Hepatocyte (in vitro differentiated cells): Measurements from ENCODE around the gene GDI1. TPM values are rescaled to one million over a fixed set of nuclear protein-coding genes. Genes with fewer than 3 reads are reported as not detected.
A peak's percentile ranks its signal among the peaks of the same experiment; 100 is the strongest.

Experiments used
- DNase-seq: peaks from one replicate; pipeline ENCODE4 v3.0.0-alpha.2; 2016; ENCODE audit warnings: low spot score
- H2AFZ ChIP-seq: fragments of 200-600 bp; sonication (generic); 2 replicates; pipeline ENCODE4 v1.6.0; 2016; ENCODE audit warnings: antibody characterized with exemption, mild to moderate bottlenecking
- H3K27ac ChIP-seq: fragments of 200-600 bp; sonication (generic); 2 replicates; pipeline ENCODE4 v1.5.1; 2016; ENCODE audit warnings: mild to moderate bottlenecking
- H3K27me3 ChIP-seq: fragments of 200-600 bp; sonication (generic); 2 replicates; pipeline ENCODE4 v1.6.1; 2016
- H3K36me3 ChIP-seq: fragments of 200-600 bp; sonication (generic); replicated peaks from 2 replicates; pipeline ENCODE4 v1.5.1; 2016; ENCODE audit warnings: low read depth; ENCODE audit not compliant: insufficient read depth
- H3K4me1 ChIP-seq: fragments of 200-600 bp; sonication (generic); 2 replicates; pipeline ENCODE4 v1.5.1; 2016; ENCODE audit warnings: mild to moderate bottlenecking, moderate library complexity; ENCODE audit not compliant: insufficient read depth
- H3K4me2 ChIP-seq: fragments of 200-600 bp; sonication (generic); 2 replicates; pipeline ENCODE4 v1.6.0; 2016
- H3K4me3 ChIP-seq: fragments of 200-600 bp; sonication (generic); 2 replicates; pipeline ENCODE4 v1.5.1; 2016; ENCODE audit warnings: mild to moderate bottlenecking
- H3K79me2 ChIP-seq: fragments of 200-600 bp; sonication (generic); 2 replicates; pipeline ENCODE4 v1.6.0; 2017; ENCODE audit warnings: mild to moderate bottlenecking
- H3K9me2 ChIP-seq: fragments of 200-600 bp; sonication (generic); replicated peaks from 2 replicates; pipeline ENCODE4 v1.6.0; 2017; ENCODE audit warnings: mild to moderate bottlenecking; ENCODE audit not compliant: insufficient read depth
- H3K9me3 ChIP-seq: fragments of 200-600 bp; sonication (generic); 2 replicates; pipeline ENCODE4 v1.5.1; 2016; ENCODE audit warnings: low read depth, mild to moderate bottlenecking
- H4K20me1 ChIP-seq: fragments of 200-600 bp; sonication (generic); 2 replicates; pipeline ENCODE4 v1.6.0; 2016; ENCODE audit warnings: mild to moderate bottlenecking; ENCODE audit not compliant: insufficient read depth, poor library complexity, severe bottlenecking
- EZH2 ChIP-seq: fragments of 200-600 bp; sonication (generic); IDR thresholded peaks from 2 replicates; pipeline ENCODE4 v1.6.1; 2016; ENCODE audit warnings: antibody characterized with exemption, mild to moderate bottlenecking, borderline replicate concordance
- EZH2phosphoT487 ChIP-seq: fragments of 200-600 bp; sonication (generic); IDR thresholded peaks from one replicate; pipeline ENCODE4 v1.6.1; 2018; ENCODE audit warnings: antibody characterized with exemption, mild to moderate bottlenecking, low read depth, moderate library complexity; ENCODE audit not compliant: unreplicated experiment, severe bottlenecking
- WGBS: methylation state at CpG from one replicate; pipeline ENCODE4 v1.1.6; 2016; ENCODE audit warnings: low lambda C conversion rate; ENCODE audit errors: missing lambda C conversion rate; 5-methylcytosine and 5-hydroxymethylcytosine counted together
- polyA plus RNA-seq: library from polyadenylated mRNA; unstranded; fragments of >200 nt; fragmentation: Nextera tagmentation; extraction: Ambion mirVana; gene quantifications from 2 replicates; pipeline ENCODE4 v1.2.1, GENCODE V29; 2016
- total RNA-seq: library from RNA; depleted of rRNA; stranded (reverse); fragments of >200 nt; gene quantifications from 2 replicates; pipeline ENCODE4 v1.2.3, GENCODE V29; 2014
- TF ChIP-seq, protein P1 (sequence below): fragments of 200-600 bp; sonication (generic); IDR thresholded peaks from 2 replicates; pipeline ENCODE4 v1.5.1; 2016; ENCODE audit warnings: antibody characterized with exemption, mild to moderate bottlenecking; ENCODE audit not compliant: poor library complexity

GDI1 gene
- total and polyA plus RNA-seq, 2 experiments from 2014 or later: 101 to 102 TPM

DNA sequence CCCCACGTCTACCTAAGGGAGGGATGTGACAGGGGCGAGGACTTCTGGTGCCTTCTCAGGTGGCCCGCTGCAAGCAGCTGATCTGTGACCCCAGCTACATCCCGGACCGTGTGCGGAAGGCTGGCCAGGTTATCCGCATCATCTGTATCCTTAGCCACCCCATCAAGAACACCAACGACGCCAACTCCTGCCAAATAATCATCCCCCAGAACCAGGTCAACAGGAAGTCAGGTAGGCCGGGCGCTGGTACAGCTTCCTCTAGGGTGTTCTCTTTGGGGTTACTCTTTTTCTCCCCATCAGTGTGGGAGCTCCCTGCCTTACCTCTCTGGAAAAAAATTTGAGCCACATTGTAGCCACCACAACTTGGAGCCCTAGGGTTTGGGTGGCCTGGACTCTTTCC is 4.6 kb downstream of the GDI1 start:
- peaks cover 41% of the 10 kb centered on the region for H3K79me2 ChIP-seq
- H4K20me1 ChIP-seq: peaks cover 3% of the 10 kb centered on the region
- no peaks in the 10 kb centered on the region for H3K9me2 ChIP-seq
- H2AFZ ChIP-seq: no peak overlapping the region
- no peaks in the 10 kb centered on the region for H3K4me1 ChIP-seq
- no peaks in the 10 kb centered on the region for H3K27me3 ChIP-seq
- H3K4me3 ChIP-seq: no peak overlapping the region
- no peak for DNase-seq
- TF ChIP-seq EZH2phosphoT487: no peak
- TF ChIP-seq, protein P1, sequence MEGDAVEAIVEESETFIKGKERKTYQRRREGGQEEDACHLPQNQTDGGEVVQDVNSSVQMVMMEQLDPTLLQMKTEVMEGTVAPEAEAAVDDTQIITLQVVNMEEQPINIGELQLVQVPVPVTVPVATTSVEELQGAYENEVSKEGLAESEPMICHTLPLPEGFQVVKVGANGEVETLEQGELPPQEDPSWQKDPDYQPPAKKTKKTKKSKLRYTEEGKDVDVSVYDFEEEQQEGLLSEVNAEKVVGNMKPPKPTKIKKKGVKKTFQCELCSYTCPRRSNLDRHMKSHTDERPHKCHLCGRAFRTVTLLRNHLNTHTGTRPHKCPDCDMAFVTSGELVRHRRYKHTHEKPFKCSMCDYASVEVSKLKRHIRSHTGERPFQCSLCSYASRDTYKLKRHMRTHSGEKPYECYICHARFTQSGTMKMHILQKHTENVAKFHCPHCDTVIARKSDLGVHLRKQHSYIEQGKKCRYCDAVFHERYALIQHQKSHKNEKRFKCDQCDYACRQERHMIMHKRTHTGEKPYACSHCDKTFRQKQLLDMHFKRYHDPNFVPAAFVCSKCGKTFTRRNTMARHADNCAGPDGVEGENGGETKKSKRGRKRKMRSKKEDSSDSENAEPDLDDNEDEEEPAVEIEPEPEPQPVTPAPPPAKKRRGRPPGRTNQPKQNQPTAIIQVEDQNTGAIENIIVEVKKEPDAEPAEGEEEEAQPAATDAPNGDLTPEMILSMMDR: no peak
- TF ChIP-seq EZH2: no peak
- H3K36me3 ChIP-seq: no peaks in the 10 kb centered on the region
- no peak overlapping the region for H3K27ac ChIP-seq
- no peaks in the 10 kb centered on the region for H3K9me3 ChIP-seq
- WGBS: 96% methylated on average over 11 of the region's 11 CpGs
- H3K4me2 ChIP-seq: no peak overlapping the region

DNA sequence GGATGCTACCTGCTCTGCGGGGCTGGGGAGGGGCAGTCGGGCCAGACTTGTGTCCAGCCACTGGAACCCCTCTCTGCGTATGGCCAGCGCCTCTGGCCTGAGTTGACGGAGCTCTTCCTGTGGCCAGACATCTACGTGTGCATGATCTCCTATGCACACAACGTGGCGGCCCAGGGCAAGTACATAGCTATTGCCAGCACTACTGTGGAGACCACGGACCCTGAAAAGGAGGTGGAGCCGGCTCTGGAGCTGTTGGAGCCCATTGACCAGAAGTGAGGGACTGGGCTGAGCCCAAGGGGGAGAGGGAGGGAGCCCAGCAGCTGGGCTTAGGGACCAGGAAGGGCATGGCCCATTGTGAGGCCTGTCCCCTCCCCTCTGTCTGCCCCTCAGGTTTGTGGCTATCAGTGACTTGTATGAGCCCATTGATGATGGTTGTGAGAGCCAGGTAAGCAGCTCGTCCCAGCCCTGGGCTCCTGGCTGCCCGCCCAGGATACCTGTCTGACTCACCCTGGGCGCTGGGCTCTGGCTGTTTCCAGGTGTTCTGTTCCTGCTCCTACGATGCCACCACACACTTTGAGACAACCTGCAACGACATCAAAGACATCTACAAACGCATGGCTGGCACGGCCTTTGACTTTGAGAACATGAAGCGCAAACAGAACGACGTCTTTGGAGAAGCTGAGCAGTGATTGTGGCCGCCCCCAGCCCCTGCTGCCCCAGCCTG is 5.2 kb downstream of the GDI1 start:
- Histone ChIP-seq H2AFZ (no peak overlapping the region), H3K27me3 (no peaks in the 10 kb centered on the region), H4K20me1 (peaks cover 3% of the 10 kb centered on the region), H3K36me3 (no peaks in the 10 kb centered on the region), H3K4me3 (no peak overlapping the region), H3K4me2 (no peak overlapping the region), H3K4me1 (no peaks in the 10 kb centered on the region), H3K27ac (no peak overlapping the region), H3K9me2 (no peaks in the 10 kb centered on the region), H3K9me3 (no peaks in the 10 kb centered on the region), H3K79me2 (peaks cover 40% of the 10 kb centered on the region)
- no peak for TF ChIP-seq EZH2phosphoT487
- TF ChIP-seq, protein P1: no peak
- no peak for TF ChIP-seq EZH2
- DNase-seq: no peak
- 84% methylated on average over 21 of the region's 21 CpGs for WGBS

DNA sequence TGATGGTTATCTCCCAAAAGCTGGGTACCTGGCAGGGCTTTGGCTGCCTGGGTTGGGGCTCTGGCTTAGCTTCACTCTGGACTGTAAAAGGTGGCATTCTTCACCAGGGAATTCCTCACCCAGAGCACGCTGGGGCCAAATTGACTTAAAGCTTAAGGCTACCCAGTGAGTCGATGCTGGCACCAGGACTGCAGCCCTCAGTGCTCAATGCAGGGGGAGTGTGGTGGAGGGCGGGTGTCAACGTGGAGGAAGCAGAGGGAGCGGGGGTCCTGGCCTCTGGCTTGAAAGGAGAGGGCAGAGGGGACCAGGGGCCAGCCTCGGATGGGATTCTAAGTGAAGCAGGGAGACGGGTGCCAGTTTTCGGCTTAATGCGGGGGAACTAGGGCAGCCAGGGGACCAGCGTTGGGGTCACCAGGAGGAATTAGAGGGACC is 6.5 kb downstream of the GDI1 start:
- Histone ChIP-seq H3K9me3 (no peaks in the 10 kb centered on the region), H3K27ac (peak overlapping the region; percentile 88), H3K9me2 (no peaks in the 10 kb centered on the region), H3K79me2 (peaks cover 27% of the 10 kb centered on the region), H3K27me3 (no peaks in the 10 kb centered on the region), H3K4me2 (peak overlapping the region; percentile 87), H2AFZ (no peak overlapping the region), H3K4me1 (no peaks in the 10 kb centered on the region), H3K36me3 (no peaks in the 10 kb centered on the region), H3K4me3 (no peak overlapping the region), H4K20me1 (peaks cover 3% of the 10 kb centered on the region)
- TF ChIP-seq EZH2phosphoT487 (no peak), EZH2 (no peak)
- TF ChIP-seq, protein P1: no peak
- 56% methylated on average over 7 of the region's 10 CpGs for WGBS
- no peak for DNase-seq
